ENCODE measurements around the gene MINAR1.

The MINAR1 gene

DNA sequence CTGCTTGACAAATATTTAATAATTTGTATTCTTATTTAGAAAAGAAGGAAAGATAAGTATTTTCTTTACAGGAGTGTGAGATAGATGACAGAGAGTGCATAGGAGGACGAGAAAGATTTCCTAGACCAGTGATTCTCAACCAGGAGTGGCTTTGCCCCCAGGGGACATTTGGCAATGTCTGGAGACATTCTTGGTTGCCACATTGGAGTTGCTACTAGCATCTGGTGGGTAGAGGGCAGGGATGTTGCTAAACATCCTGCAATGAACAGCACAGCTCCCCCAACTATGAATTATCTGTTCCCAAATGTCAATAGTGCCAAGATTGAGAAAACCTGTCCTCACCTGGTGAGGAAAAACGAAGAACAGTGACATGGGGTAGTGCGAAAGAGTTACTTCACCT lies 30.8 kb upstream of the MINAR1 start:
- TF ChIP-seq, protein P1, sequence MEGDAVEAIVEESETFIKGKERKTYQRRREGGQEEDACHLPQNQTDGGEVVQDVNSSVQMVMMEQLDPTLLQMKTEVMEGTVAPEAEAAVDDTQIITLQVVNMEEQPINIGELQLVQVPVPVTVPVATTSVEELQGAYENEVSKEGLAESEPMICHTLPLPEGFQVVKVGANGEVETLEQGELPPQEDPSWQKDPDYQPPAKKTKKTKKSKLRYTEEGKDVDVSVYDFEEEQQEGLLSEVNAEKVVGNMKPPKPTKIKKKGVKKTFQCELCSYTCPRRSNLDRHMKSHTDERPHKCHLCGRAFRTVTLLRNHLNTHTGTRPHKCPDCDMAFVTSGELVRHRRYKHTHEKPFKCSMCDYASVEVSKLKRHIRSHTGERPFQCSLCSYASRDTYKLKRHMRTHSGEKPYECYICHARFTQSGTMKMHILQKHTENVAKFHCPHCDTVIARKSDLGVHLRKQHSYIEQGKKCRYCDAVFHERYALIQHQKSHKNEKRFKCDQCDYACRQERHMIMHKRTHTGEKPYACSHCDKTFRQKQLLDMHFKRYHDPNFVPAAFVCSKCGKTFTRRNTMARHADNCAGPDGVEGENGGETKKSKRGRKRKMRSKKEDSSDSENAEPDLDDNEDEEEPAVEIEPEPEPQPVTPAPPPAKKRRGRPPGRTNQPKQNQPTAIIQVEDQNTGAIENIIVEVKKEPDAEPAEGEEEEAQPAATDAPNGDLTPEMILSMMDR (conservative IDR thresholded peaks at IDR 0.05; ENCODE audit: low read depth, low read length): no peak
- H3K4me3 ChIP-seq (ENCODE audit: low read depth, low read length): no peak overlapping the region
- no peak for DNase-seq (ENCODE audit: low read depth)

DNA sequence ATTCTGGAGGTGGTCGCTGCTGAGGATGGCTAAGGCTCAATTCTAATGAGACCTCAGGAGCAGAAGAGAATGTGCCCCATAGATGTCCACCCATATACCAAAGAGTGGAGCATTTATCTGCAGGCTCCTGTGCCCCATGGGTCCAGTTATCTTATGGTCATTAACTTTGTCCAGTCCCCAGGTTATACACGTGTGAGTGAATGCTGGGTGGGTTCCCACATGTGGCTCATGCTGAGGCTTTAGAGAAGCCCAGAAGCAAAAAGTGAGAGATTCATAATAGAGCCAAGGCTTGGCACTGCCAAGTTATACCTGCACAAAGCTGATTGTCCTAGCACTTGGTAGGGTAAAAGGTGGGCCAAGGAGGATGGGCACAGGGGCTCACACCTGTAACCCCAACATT lies 30.0 kb upstream of the MINAR1 start:
- no peak for DNase-seq (ENCODE audit: low read depth)
- TF ChIP-seq, protein P1 (conservative IDR thresholded peaks at IDR 0.05; ENCODE audit: low read depth, low read length): no peak
- H3K4me3 ChIP-seq (ENCODE audit: low read depth, low read length): no peak overlapping the region

DNA sequence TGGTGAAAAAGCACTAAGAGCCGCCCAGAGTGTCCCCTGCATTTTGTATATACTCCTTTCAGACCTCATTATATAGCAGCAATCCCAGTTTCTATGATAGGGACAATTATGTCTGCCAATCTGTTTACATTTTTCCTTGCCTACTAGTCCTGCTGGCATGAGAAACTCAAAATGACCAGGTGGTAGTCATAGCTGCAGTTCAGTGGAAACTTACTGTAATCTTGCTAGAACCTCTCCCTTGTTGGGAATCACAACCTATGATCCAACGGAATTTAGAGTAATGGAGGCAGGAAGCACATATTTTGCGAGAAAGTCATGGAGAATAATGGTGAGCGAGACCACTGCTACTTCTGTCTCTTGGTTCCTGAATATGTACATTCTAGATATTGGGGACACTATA lies 28.6 kb upstream of the MINAR1 start:
- no peak overlapping the region for H3K4me3 ChIP-seq (ENCODE audit: low read depth, low read length)
- DNase-seq (ENCODE audit: low read depth): no peak
- TF ChIP-seq, protein P1 (conservative IDR thresholded peaks at IDR 0.05; ENCODE audit: low read depth, low read length): no peak

DNA sequence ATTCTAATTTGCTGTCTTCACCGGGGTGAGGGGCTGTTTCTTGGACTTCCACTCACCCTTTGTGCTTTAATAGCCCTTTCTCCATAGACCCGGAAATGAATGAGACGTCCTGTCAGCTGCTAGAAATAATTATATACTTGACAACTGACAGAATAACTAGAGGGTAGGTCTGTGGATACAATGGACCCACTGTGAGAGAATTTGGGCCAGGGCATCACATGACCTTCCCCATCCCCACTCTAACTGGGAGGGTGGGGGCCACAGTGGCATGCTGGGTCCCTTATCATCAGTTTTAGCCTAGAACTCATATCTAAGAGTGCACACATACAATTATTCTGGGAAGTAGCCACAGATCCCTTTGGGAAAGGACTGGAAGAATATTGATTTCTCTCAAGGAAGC lies 25.9 kb upstream of the MINAR1 start:
- DNase-seq (ENCODE audit: low read depth): no peak
- TF ChIP-seq, protein P1 (conservative IDR thresholded peaks at IDR 0.05; ENCODE audit: low read depth, low read length): no peak
- H3K4me3 ChIP-seq (ENCODE audit: low read depth, low read length): no peak overlapping the region

DNA sequence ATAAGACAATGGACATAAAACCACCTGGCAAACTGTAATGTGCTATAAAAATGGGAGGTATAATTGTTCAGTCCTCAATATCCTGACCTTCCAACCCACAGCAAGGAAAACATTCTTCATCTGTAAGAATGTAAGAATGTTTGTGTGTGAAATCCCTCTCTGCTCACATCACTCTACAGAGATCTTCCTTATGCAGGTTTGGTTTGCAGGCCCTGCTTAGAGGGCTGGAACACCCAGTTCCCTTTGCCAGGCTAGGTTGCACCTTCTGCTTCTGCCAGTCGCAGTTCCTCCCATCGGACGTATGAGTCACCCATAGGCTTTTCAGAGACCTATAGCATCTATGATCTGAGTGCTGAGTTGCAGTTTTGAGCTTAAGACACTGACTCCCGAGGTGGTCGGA lies 24.1 kb upstream of the MINAR1 start:
- TF ChIP-seq, protein P1 (conservative IDR thresholded peaks at IDR 0.05; ENCODE audit: low read depth, low read length): no peak
- peak; percentile 67 for DNase-seq (ENCODE audit: low read depth)
- no peak overlapping the region for H3K4me3 ChIP-seq (ENCODE audit: low read depth, low read length)

DNA sequence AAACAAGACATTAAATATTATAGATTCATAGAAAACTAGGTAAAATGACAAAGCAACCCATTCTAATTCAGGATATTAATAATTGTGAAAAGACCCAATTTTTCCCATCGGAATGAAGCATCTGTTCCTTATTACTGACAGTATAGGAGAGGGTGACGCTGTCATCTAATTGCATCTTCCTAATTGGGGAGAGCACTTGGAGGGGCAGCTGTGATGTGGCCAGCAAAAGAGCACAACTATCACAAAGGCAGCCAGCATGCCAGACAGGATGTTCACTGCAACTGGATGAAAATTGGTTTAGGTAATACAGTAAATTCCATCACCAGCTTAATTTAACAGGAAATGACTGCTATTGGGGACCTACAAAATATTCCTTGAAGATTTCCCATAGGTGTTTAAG lies 21.9 kb upstream of the MINAR1 start:
- no peak overlapping the region for H3K4me3 ChIP-seq (ENCODE audit: low read depth, low read length)
- TF ChIP-seq, protein P1 (conservative IDR thresholded peaks at IDR 0.05; ENCODE audit: low read depth, low read length): no peak
- DNase-seq (ENCODE audit: low read depth): no peak

DNA sequence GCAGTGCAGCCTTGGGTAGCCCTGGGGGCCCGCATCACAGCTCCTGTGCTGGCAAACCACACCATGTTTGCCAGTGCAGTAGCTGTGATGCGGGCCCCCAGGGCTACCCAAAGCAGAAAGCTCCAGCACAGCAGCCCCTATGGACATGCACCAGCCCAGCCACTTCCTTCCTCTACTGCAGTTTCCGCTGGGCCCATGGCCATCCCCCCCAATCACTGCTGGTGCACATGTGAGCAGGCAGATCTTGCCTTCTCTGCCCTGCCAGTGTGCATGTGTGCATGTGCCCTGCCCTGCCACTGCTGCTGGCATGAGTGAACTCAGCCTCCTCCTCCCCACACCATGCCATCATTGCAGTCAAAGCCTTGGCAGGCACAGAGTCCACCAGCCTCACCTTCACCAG lies 20.1 kb upstream of the MINAR1 start:
- no peak overlapping the region for H3K4me3 ChIP-seq (ENCODE audit: low read depth, low read length)
- no peak for DNase-seq (ENCODE audit: low read depth)
- TF ChIP-seq, protein P1 (conservative IDR thresholded peaks at IDR 0.05; ENCODE audit: low read depth, low read length): no peak

Data from choroid plexus epithelial cell (primary cell).